GM23248 (cell line): ENCODE results near the gene LYPD6B. TPM values are rescaled to one million over a fixed set of nuclear protein-coding genes. Genes with fewer than 3 reads are reported as not detected.

ENCODE experiments used
- DNase-seq: peaks from one replicate; pipeline ENCODE4 v3.0.0-alpha.2; 2015
- H2AFZ ChIP-seq: fragments of 200-600 bp; sonication (generic); 2 replicates; pipeline ENCODE4 v1.6.1; 2016; ENCODE audit warnings: antibody characterized with exemption
- H3F3A ChIP-seq: fragments of 200-600 bp; sonication (generic); 2 replicates; pipeline ENCODE4 v1.6.1; 2016; ENCODE audit warnings: mild to moderate bottlenecking, antibody characterized with exemption, mixed run types; ENCODE audit not compliant: insufficient read depth
- H3K27ac ChIP-seq: fragments of 200-600 bp; sonication (generic); 2 replicates; pipeline ENCODE4 v1.5.1; 2016; ENCODE audit warnings: mild to moderate bottlenecking
- H3K27me3 ChIP-seq: fragments of 200-600 bp; sonication (generic); replicated peaks from 2 replicates; pipeline ENCODE4 v1.6.1; 2016; ENCODE audit warnings: mild to moderate bottlenecking; ENCODE audit not compliant: insufficient read depth
- H3K36me3 ChIP-seq: fragments of 200-600 bp; sonication (generic); 2 replicates; pipeline ENCODE4 v1.6.1; 2016; ENCODE audit warnings: low read depth, mild to moderate bottlenecking
- H3K4me1 ChIP-seq: fragments of 200-600 bp; sonication (generic); 2 replicates; pipeline ENCODE4 v1.6.1; 2016; ENCODE audit warnings: mild to moderate bottlenecking; ENCODE audit not compliant: insufficient read depth
- H3K4me2 ChIP-seq: fragments of 200-600 bp; sonication (generic); one replicate; pipeline ENCODE4 v1.6.1; 2016; ENCODE audit warnings: mild to moderate bottlenecking; ENCODE audit not compliant: unreplicated experiment
- H3K4me3 ChIP-seq: fragments of 200-600 bp; sonication (generic); 2 replicates; pipeline ENCODE4 v1.5.1; 2016; ENCODE audit warnings: mild to moderate bottlenecking
- H3K79me2 ChIP-seq: fragments of 200-600 bp; sonication (generic); 2 replicates; pipeline ENCODE4 v1.6.1; 2016; ENCODE audit warnings: mild to moderate bottlenecking; ENCODE audit not compliant: insufficient read depth
- H3K9ac ChIP-seq: fragments of 200-600 bp; sonication (generic); 2 replicates; pipeline ENCODE4 v1.6.1; 2016; ENCODE audit warnings: mild to moderate bottlenecking
- H3K9me2 ChIP-seq: fragments of 200-600 bp; sonication (generic); 2 replicates; pipeline ENCODE4 v1.6.1; 2016; ENCODE audit warnings: mixed run types, mild to moderate bottlenecking, moderate library complexity; ENCODE audit not compliant: insufficient read depth
- H3K9me3 ChIP-seq: fragments of 200-600 bp; sonication (generic); one replicate; pipeline ENCODE4 v1.6.1; 2017; ENCODE audit warnings: low read depth
- H4K20me1 ChIP-seq: fragments of 200-600 bp; sonication (generic); 2 replicates; pipeline ENCODE4 v1.6.0; 2016; ENCODE audit not compliant: insufficient read depth
- EZH2 ChIP-seq: fragments of 200-600 bp; sonication (generic); IDR thresholded peaks from 2 replicates; pipeline ENCODE4 v1.6.1; 2018; ENCODE audit warnings: antibody characterized with exemption, mild to moderate bottlenecking; ENCODE audit not compliant: insufficient read depth, poor library complexity, severe bottlenecking
- EZH2phosphoT487 ChIP-seq: fragments of 200-600 bp; sonication (generic); IDR thresholded peaks from 2 replicates; pipeline ENCODE4 v1.6.1; 2018; ENCODE audit warnings: antibody characterized with exemption, moderate library complexity, mild to moderate bottlenecking, low read depth; ENCODE audit not compliant: insufficient read depth
- WGBS, 2 experiments: methylation state at CpG; one replicate each; pipeline ENCODE4 v1.1.6; 2015 to 2017; ENCODE audit warnings: low lambda C conversion rate in 2 of 2, low coverage in 1 of 2; ENCODE audit errors: missing lambda C conversion rate in 2 of 2; 5-methylcytosine and 5-hydroxymethylcytosine counted together
- in situ Hi-C: fragments of 300-500 bp; cut with MboI; formaldehyde crosslinking; loops from 2 replicates; pipeline ENCODE4 v1.15.0; 2020
- polyA plus RNA-seq: library from polyadenylated mRNA; unstranded; fragments of >200 nt; fragmentation: Nextera tagmentation; extraction: Ambion mirVana; gene quantifications from 2 replicates; pipeline ENCODE4 v1.2.1, GENCODE V29; 2016
- total RNA-seq: library from RNA; depleted of rRNA; stranded (reverse); fragments of >200 nt; shearing (Covaris generic); gene quantifications from 2 replicates; pipeline ENCODE4 v1.2.3, GENCODE V29; 2014

Gene LYPD6B
- total and polyA plus RNA-seq, 2 experiments from 2014 or later: 3.9 to 11.4 TPM

DNA sequence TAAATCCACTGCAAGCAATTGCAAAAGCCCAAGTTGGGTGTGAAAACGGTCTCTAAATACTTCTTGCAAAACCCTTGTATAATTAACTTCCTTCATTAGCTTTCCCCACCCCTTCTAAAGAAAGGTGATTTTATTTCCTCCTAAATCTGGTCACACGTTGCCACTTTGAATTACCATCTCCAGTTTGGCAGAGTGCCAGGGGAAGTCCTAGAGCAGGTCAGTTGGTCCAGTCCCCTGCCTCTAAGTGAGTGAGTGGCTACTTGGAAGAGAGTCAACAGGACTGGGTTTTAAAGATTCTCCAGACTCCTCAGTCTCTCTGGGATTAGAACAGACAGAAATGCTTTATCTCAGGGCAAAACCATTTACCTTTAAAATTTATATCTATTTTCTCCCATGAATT, 18.7 kb upstream of the LYPD6B start:
- Histone ChIP-seq H3K9me3 (no peaks in the 10 kb centered on the region), H2AFZ (no peak overlapping the region), H3K9ac (no peak overlapping the region), H3K4me3 (no peak overlapping the region), H3K79me2 (no peaks in the 10 kb centered on the region), H3K27ac (no peak overlapping the region), H3K9me2 (no peaks in the 10 kb centered on the region), H3K36me3 (no peaks in the 10 kb centered on the region), H4K20me1 (no peaks in the 10 kb centered on the region), H3K4me2 (no peak overlapping the region), H3K4me1 (no peaks in the 10 kb centered on the region), H3F3A (no peaks in the 10 kb centered on the region), H3K27me3 (no peaks in the 10 kb centered on the region)
- TF ChIP-seq EZH2: no peak
- no peak for TF ChIP-seq EZH2phosphoT487
- no peak for DNase-seq
- in situ Hi-C loops: loop anchor here (5.0 kb wide), 1 partner anchor 543 kb away; no protein-coding TSS in a partner anchor
- WGBS, 2 experiments: 89 to 90% methylated on average over 2 of the region's 2 CpGs

DNA sequence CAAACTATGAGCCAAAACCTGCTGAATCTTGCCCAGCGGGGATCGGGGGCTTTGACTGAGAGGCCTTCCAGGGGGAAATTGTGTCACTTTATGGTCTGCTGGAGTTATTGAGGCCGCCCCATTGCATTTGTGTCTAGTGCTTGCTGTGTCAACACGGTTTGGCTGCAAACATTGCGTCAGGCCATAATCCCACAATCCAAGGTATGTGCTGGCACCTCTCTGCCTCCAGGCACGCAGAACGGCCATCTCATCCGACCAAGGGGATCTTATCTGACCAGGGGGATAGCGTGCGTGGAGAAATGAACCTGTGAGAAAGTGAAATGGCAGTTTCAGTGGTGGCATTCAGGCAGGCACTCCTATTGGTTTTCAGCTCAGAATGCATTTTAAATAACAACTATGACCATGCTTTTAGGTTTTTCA, 18.1 kb upstream of the LYPD6B start:
- Histone ChIP-seq H3K27me3 (no peaks in the 10 kb centered on the region; the same call in 1 of the 2 replicates), H3F3A (no peaks in the 10 kb centered on the region), H4K20me1 (no peaks in the 10 kb centered on the region), H3K9ac (no peak overlapping the region), H2AFZ (no peak overlapping the region), H3K9me3 (no peaks in the 10 kb centered on the region), H3K4me3 (no peak overlapping the region), H3K4me1 (no peaks in the 10 kb centered on the region), H3K27ac (no peak overlapping the region), H3K79me2 (no peaks in the 10 kb centered on the region), H3K36me3 (no peaks in the 10 kb centered on the region), H3K4me2 (no peak overlapping the region), H3K9me2 (no peaks in the 10 kb centered on the region)
- DNase-seq: no peak
- TF ChIP-seq EZH2 (no peak), EZH2phosphoT487 (no peak)
- 90 to 91% methylated on average over 10 of the region's 10 CpGs for WGBS, 2 experiments
- in situ Hi-C loops: no loop called here

DNA sequence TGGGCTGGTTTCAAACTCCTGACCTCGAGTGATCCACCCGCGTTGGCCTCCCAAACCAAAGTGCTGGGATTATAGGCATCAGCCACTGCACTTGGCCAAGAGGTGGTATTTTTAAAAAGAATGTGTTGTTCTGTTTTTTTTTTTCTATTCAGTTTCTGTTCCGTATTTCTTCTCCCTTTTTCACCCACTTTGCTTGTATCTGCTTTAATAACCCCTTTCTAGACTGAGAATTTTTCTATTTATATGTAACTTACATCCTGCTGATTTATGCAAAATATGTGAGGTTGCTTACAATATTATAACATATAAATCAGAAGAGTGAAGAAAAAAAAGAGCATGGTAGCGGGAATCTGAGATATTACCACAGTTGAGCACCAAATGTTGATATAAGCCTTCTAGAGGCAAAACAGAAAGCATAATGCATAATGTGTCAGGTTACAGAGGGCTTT, 17.2 kb upstream of the LYPD6B start:
- 86% methylated on average over 5 of the region's 5 CpGs for WGBS, 2 experiments
- in situ Hi-C loops: no loop called here
- H3K27me3 ChIP-seq: no peaks in the 10 kb centered on the region; the same call in 1 of the 2 replicates
- H3K4me3 ChIP-seq: no peak overlapping the region
- no peak overlapping the region for H3K9ac ChIP-seq
- no peaks in the 10 kb centered on the region for H3K9me2 ChIP-seq
- H3K9me3 ChIP-seq: no peaks in the 10 kb centered on the region
- H3F3A ChIP-seq: no peaks in the 10 kb centered on the region
- no peak overlapping the region for H3K4me2 ChIP-seq
- TF ChIP-seq EZH2 (no peak), EZH2phosphoT487 (no peak)
- H2AFZ ChIP-seq: no peak overlapping the region
- H3K36me3 ChIP-seq: no peaks in the 10 kb centered on the region
- H4K20me1 ChIP-seq: no peaks in the 10 kb centered on the region
- no peak for DNase-seq
- no peaks in the 10 kb centered on the region for H3K4me1 ChIP-seq
- H3K27ac ChIP-seq: no peak overlapping the region
- H3K79me2 ChIP-seq: no peaks in the 10 kb centered on the region

DNA sequence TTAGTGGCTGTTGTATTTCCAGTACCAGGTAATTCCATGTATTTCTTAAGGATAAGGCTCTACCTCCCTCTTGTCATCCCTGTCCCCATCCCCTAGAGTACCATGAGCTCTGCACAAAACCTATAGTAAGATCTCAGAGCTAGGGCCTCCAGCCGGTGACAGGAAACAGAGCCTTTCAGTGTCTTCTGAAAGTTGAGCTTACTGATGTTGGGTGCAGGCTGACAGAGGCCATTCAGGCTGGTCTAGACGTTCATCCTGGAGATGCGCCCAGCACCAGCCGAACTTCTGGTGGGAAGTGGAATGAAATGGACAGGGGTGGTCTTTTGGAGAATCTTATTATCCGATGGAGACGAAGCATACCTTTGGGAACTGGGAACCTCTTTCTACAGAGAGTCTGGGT, 16.7 kb upstream of the LYPD6B start:
- Histone ChIP-seq H3K79me2 (no peaks in the 10 kb centered on the region), H3K9ac (no peak overlapping the region), H3K4me2 (no peak overlapping the region), H3K27me3 (no peaks in the 10 kb centered on the region; the same call in 1 of the 2 replicates), H3K27ac (no peak overlapping the region), H2AFZ (no peak overlapping the region), H3F3A (no peaks in the 10 kb centered on the region), H3K4me3 (no peak overlapping the region), H3K4me1 (no peaks in the 10 kb centered on the region), H3K9me3 (no peaks in the 10 kb centered on the region), H3K36me3 (no peaks in the 10 kb centered on the region), H3K9me2 (no peaks in the 10 kb centered on the region), H4K20me1 (no peaks in the 10 kb centered on the region)
- in situ Hi-C loops: no loop called here
- 73 to 75% methylated on average over 6 of the region's 6 CpGs for WGBS, 2 experiments
- TF ChIP-seq EZH2phosphoT487 (no peak), EZH2 (no peak)
- DNase-seq: no peak

DNA sequence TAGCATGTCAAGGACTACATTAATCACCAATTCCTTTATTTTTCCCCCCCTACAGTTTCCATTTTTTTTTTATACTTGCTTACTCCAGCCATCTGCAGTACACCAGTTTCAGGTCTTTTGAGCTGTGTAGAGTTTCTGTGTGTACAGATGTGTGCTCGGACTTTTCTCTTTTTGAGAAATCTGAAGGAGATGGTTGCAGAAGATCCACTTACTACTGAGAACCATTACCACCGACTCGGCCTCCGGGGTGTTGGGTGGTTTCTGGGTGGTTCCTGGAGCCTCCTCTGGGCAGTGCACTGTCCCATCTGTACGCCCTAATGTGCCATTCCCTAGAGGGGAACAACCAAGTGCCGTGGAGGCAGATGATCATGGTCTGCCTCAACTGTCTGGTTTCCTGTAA, 15.4 kb upstream of the LYPD6B start:
- in situ Hi-C loops: no loop called here

More for the DNA sequence above, 15.4 kb upstream of the LYPD6B start:
- no peak overlapping the region for H2AFZ ChIP-seq
- no peak overlapping the region for H3K4me2 ChIP-seq
- no peaks in the 10 kb centered on the region for H3K9me3 ChIP-seq
- no peaks in the 10 kb centered on the region for H3K79me2 ChIP-seq
- no peaks in the 10 kb centered on the region for H3F3A ChIP-seq
- no peaks in the 10 kb centered on the region for H3K4me1 ChIP-seq
- no peaks in the 10 kb centered on the region; the same call in 1 of the 2 replicates for H3K27me3 ChIP-seq
- TF ChIP-seq EZH2phosphoT487: no peak
- no peak for TF ChIP-seq EZH2
- no peaks in the 10 kb centered on the region for H4K20me1 ChIP-seq
- H3K27ac ChIP-seq: no peak overlapping the region
- no peak overlapping the region for H3K9ac ChIP-seq
- H3K9me2 ChIP-seq: no peaks in the 10 kb centered on the region
- 89 to 93% methylated on average over 6 of the region's 6 CpGs for WGBS, 2 experiments
- no peak for DNase-seq
- H3K36me3 ChIP-seq: no peaks in the 10 kb centered on the region
- no peak overlapping the region for H3K4me3 ChIP-seq
